Keratinocyte (primary cell): ENCODE results near the gene FAM118B.

ENCODE experiments used
- CTCF ChIP-seq, 3 experiments: IDR thresholded peaks in 1 of 3; conservative IDR thresholded peaks in 1 of 3; optimal IDR thresholded peaks in 1 of 3; 2 replicates in 2 of 3; 3 replicates in 1 of 3; pipeline versions ENCODE3 to v1.5.1; 2011; ENCODE audit warnings: low read length in 3 of 3, mild to moderate bottlenecking in 3 of 3, moderate library complexity in 2 of 3, control low read depth in 1 of 3, inconsistent platforms in 1 of 3; ENCODE audit not compliant: insufficient read depth in 2 of 3; ENCODE audit errors: extremely low read depth in 1 of 3
- EZH2 ChIP-seq: IDR thresholded peaks from one replicate; pipeline ENCODE4 v1.6.1; 2012; ENCODE audit warnings: inconsistent platforms, mild to moderate bottlenecking, low read length, moderate library complexity

GRCh38 chr11:126185259-126186024 is 26.1 kb upstream of the FAM118B start:
- TF ChIP-seq CTCF (optimal IDR thresholded peaks at IDR 0.05 in 1 of 3, IDR thresholded peaks at IDR 0.05 in 1 of 3, conservative IDR thresholded peaks at IDR 0.05 in 1 of 3; ENCODE audit: extremely low read depth in 1 of 3, insufficient read depth in 2 of 3, low read length in 3 of 3) (no peak), EZH2 (no peak)
